NCI-H82 (cell line): Measurements from ENCODE around the gene FNDC11.
"Not testable (repeated sequence)": the region's sequence is repeated elsewhere in the genome, so short reads cannot be mapped to it uniquely, and the experiment has no call there.

ENCODE experiments used
- DNase-seq: peaks from one replicate; lab custom pipeline; 2025; lab: John Stamatoyannopoulos, UW

The FNDC11 gene

DNA sequence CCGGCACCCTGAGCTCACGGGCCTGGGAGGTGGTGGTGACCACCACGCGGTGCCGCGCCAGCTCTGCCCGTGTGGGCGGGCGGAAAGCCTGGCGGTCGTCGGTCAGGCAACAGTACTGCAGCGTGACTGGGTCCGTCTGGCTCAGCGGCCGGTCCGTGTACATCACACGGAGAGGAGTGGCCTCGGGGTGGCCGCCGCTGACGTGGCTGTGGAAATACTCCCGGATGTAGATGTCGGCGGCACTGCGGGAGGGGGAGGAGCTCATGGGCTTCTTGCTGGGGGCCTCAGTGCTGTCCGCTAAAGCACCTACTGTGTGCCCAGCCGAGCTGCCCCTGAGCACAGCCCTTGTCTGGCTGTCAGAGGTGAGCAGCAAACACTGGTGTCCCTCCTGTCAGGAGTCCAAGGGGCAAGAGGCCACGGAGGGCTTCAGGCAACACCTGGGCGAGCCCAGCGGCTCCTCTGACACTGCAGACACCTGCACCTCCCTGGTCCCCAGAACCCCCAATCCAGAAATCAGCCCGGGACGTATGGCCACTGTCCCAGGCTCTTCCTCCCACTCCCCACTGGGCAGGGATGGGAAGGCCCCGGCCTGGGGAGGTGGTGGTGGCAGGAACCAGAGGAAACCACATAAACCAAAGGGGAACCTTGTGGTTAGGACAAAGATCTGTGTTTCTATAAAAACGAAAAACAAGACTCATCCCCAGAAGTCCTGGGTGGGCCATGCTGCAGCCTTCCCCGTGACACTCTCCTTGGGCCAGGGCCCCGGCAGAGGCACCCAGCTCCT is 13.6 kb downstream of the FNDC11 start:
- no peak for DNase-seq

GRCh38 chr20:63568170-63568981 is 14.4 kb downstream of the FNDC11 start:
- DNase-seq = no peak

DNA sequence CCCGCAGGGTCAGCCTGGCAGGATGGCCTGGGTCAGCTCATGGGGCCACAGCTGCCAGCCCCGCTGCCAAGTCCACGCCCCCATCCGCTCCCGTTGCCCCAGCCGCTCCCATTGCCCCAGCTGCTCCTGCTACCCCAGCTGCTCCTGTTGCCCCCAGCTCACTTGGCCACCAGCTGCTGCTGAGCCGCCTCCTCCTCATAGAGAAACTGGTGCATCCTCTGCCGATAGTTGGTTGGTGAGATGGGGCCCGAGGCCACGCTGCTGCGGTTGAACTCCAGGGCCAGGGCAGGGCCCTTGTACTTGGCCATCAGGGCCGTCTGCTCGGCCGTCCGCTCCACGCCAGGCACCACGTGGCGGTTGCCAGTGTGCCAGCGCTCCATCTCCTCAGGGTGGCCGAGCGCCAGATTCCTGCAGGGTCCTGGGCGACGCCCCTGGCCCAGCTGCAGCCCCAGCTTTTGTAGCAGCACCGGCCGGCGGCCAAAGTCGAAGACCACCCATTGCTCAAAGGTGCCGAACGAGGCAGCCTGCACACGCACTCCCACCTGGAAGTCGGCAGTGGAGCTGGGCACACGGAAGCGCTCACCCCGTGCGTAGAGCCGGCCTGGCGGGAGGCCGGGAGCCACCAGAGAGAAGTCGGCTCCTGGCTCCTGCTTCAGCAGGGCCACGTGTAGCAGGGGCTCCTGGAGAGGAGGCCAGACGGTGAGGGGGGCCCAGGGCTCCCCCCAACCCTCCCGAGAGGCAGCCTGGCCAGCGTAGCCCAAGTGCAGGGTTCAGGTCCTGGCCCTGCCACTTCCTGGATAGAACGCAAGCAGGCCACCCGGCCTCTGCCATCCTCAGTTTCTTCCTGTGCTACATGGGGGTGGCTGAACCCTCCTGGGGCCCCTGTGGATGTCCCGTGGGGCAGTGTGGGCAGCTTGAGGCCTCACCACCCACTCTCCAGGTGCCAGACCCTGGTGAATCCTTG is 15.3 kb downstream of the FNDC11 start:
- DNase-seq = peak; percentile 37

- DNase-seq = no peak
Measured at GRCh38 chr20:63570281-63571086, 16.5 kb downstream of the FNDC11 start.

GRCh38 chr20:63571087-63571478 is 17.1 kb downstream of the FNDC11 start:
- DNase-seq = not testable (repeated sequence)

DNA sequence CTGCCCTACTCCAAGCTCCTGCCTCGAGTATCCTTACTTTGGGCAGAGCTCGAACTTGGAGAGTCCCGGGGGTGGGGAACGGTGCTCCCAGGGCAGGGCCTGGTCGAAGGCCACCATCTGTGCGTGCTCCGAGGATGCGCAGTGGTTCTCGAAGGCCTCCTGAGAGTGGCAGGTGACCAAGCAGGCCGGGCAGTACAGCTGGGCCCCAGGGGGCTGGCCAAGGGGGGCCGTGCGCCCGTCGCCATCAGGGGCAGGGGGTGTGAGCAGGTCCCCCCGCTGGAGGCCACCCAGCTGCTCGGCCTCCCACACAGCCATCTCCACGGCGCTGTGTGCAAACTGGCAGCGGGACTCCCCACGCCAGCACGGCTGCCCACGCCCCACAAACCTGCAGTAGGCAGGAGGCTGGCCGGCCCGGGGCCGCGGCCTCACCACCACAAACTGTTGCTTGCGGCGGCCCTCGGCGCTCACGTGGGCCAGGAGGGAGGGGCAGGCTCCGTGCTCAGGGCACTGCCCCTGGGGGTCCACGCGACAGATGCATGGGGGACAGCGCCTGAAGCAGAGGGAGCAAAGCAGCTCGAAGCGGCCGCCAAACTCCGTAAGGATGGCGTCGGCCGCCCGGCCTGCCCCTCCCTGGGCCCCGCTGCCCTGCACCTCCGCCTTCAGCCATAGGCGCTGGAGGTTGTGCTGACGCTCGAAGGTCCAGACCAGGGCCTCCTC is 18.3 kb downstream of the FNDC11 start:
- DNase-seq = no peak

DNA sequence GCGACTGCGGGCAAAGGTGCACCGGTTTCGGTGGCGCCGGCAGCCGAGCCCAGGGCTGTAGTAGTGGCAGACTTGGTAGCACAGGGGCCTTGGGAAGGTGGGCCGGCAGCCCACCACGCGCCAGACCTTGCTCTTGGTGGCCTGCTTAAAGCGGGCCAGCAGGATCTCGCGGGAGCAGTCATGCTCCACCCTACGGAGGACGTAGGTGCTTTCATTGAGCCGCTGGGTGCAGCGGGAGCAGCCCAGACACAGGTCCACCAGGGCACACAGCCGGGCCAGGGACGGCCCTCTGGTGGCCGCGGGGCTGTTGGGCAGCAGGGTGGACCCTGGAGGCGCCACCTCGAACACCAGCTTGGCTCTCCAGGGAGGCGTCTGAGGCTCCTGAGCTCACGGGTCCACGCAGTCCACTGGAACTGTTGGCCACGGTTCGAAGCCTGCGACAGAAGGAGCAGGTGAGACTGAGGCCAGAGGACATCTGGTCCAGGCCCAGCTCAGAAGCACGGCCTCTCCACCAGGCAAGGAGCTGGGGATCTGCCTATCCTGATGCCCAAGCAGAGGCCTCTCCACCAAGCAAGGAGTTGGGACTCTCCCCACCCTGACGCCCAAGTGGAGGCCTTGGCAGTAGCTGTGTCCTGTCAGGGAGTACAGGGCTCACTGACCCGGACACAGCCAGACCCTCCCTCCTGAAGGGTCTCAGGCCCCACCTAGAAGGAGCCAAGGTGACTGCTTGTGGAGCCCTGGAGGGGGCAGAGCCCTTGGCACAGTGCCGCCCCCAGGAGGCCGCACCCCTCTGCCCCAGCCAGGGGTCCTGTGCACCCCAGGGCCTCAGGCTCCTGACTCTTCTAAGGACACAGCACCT is 19.1 kb downstream of the FNDC11 start:
- DNase-seq = peak; percentile 39

- DNase-seq = no peak
Measured at GRCh38 chr20:63573647-63574131, 19.7 kb downstream of the FNDC11 start.

- peak; percentile 66 for DNase-seq
Measured at GRCh38 chr20:63574156-63574828, 20.3 kb downstream of the FNDC11 start, which contains the start of gene HELZ2. HELZ2 (minus strand) TSS chr20:63574239; CDS start chr20:63572385, 1,854 bp downstream.

DNA sequence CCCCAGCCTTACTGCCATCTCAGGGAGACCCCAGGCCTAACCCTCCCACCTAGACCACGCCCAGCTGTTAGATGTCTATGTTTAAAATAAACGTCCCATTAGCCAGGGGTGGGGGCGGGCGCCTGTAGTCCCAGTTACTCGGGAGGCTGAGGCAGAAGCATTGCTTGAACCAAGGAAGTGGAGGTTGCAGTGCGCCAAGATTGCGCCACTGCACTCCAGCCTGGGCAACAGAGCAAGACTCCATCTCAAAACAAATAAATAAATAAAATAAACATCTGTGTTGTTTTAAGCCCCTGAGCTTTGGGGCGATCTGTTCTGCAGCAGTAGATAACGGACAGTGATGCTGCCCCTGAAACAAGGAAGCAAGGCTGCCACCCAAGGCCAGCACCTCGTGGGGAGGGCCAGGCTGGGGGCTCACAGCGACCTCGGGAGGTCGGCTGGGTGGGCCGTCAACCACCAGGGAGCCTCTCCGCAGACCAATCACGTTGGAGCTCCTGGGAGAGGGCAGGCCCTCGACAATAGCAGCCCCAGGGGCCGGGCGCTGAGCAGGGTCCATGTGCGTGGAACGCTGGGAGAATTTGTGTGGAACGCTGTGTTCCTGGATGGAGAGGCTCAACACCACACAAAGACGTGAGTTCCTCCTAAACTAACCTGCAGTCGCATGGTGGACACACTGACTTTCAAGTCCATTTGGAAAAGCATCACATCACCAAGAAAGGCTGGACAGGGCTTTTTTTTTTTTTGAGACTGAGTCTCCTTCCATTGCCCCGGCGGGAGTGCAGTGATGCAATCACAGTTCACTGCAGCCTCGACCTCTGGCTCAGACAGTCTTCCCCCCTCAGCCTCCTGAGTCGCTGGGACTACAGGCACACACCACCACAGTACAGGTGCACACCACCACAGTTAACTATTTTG is 21.1 kb downstream of the FNDC11 start:
- no peak for DNase-seq

DNA sequence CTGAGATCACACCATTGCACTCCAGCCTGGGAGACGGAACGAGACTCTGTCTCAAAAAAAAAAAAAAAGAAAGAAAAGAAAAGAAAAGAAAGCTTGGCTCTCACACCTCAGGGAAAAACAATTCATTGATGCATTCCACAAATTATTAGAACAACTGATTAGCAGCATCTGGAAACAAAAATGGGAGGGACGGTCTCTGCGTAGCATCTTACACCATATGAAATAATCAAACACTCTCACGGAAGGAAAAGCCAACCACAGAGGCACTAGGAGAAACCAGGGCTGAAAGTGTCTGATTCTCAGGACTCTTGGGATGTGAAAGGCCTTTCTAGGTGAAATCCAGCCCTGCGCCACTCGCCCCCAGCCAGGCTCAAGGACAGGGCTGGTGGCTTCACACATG is 22.4 kb downstream of the FNDC11 start:
- DNase-seq = no peak

DNA sequence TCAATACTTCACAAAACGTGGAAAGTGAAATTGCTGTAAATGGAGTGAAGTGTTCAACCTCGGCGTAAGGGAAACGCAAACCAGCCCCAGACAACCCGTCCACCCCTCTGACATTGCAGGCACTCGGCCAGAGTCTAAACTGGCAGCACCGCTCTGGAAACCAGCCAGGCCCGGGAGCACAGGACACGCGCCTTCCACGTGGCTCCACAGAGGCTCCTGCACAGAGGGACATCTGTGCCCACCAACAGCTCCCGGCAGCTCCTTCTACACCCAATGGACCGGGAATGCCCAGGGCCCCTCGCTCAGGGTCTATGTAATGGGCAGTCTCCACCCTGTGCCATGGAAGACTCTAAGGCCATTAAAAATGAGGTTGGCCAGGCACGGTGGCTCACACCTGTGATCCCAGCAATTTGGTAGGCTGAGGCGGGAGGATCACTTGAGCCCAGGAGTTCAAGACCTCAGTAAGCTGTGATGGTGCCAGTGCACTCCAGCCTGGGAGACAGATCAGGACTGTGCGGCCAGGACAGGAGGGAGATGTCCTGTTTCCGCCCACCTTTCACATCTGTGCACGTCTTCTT is 23.4 kb downstream of the FNDC11 start:
- DNase-seq = no peak

DNA sequence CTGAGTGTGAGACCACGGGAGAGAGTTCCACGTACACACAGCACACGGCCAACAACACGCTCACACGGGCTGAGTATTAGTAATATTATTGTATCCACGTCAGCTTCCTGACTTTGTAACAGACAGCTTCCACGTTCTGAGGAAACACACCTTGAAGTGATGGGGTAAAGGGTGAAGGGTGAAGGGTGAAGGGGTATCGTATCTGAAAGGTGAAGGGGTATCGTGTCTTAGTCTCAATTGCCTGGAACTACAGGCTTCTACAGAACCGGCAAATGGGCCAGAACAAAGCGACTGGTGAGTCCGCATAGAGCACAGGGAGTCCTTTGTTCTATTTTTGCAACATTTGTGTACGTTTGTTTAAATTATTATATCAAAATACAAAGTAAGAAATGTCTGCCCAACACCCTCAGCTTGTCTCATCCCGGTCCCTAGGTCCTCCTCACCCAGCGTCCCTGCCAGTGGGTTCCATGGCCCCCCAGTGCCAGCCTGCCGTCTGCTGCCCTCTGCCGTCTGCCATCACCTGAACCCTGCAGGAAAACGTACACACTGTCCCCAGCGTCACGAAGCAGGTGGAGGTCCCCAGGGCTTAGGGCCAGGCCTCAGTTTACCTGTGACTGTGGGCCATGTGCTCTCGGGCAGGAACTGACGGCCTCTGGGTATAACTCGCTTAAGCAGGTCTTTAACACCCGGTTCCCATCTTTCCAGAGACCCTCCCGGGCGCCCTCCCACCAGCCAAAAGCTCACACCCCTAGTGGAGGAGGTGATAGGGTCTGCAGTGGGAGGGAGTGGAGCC is 24.5 kb downstream of the FNDC11 start:
- no peak for DNase-seq

DNA sequence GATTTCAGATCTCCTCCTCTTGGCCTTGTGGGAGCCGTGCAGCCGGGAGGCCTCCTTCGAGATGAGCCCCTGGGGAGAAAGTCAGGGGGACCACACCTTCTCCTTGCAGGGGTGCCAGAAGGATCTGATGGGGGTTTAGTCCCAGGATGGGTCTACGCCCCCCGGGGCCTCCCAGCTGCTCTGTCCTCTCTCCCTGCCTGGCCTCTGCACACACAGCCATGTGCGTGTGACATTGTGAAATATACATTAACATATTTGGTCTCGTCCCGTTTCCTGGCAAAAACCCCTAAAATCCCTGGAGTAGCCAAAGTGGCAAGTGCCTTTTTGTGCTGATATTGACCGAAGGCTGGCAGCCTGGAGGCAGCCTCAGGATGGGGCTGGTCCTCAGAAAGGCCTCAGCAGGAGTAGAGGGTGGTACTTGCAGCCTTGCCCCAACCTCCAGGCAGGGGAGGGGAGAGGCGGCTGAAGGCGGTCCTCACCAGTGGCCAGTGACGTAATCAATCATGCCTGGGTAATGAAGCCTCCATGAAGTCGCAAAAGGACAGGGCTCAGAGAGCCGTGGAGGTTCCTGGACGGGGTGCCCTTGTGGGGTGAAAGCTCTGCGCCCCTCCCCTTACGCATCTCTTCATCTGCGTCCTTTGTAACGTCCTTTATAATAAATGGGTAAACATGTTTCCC is 25.2 kb downstream of the FNDC11 start:
- no peak for DNase-seq

- DNase-seq = peak; percentile 65
Measured at GRCh38 chr20:63580796-63581461, 27.0 kb downstream of the FNDC11 start.
